ENCODE results near the gene OR4C45. TPM values are rescaled to one million over a fixed set of nuclear protein-coding genes. Genes with fewer than 3 reads are reported as not detected.

OR4C45 gene
- total and polyA plus RNA-seq, 8 donors = not detected

Other genes starting within 250 kb of the OR4C45 start
- not detected for gene OR4C13, start 80.5 kb upstream of the OR4C45 start, total RNA-seq
- gene OR4C13, start 80.5 kb upstream of the OR4C45 start, polyA plus RNA-seq = not detected
- not detected for gene OR4C12, start 50.3 kb upstream of the OR4C45 start, total RNA-seq
- not detected for gene OR4C12, start 50.3 kb upstream of the OR4C45 start, polyA plus RNA-seq